ENCODE measurements around the gene KIF11.

GRCh38 chr10:92559046-92559445, 33.9 kb upstream of the KIF11 start:
- no peak for TF ChIP-seq NCOA2 (IDR thresholded peaks at IDR 0.05; ENCODE audit: partially characterized antibody in 2 of 2)
- TF ChIP-seq SIN3A (IDR thresholded peaks at IDR 0.05; ENCODE audit: borderline replicate concordance in 2 of 2, control insufficient read depth in 1 of 2, low read depth in 2 of 2, low read length in 2 of 2) = no peak

All from K562 (cell line).